Aorta (tissue), 5 donors: Measurements from ENCODE around the gene LDLRAD4. TPM values are rescaled to one million over a fixed set of nuclear protein-coding genes. Genes with fewer than 3 reads are reported as not detected.

Experiments used
- ATAC-seq: fragments of 200-7000 bp; cut with Tn5 transposase; one replicate; pipeline ENCODE4 v1.9.1; 2022; ENCODE audit warnings: moderate library complexity; ENCODE audit not compliant: low FRiP score
- DNase-seq, 2 donors: peaks; one replicate each; pipeline ENCODE4 v3.0.0-alpha.2; 2020
- H3K27ac ChIP-seq, 2 donors: one replicate each; pipeline ENCODE4 v1.5.1; 2013; ENCODE audit warnings: low read length in 2 of 2, mild to moderate bottlenecking in 2 of 2, moderate library complexity in 2 of 2, control low read depth in 1 of 2, inconsistent platforms in 1 of 2, low read depth in 1 of 2
- H3K27me3 ChIP-seq, 2 donors: one replicate each; pipeline ENCODE4 v1.6.1; 2013; ENCODE audit warnings: control low read depth in 1 of 2, low read length in 1 of 2, mild to moderate bottlenecking in 1 of 2, moderate library complexity in 1 of 2; ENCODE audit not compliant: insufficient read depth in 2 of 2, control insufficient read depth in 1 of 2
- H3K36me3 ChIP-seq, 2 donors: one replicate each; pipeline ENCODE4 v1.6.1; 2013; ENCODE audit warnings: control low read depth in 1 of 2, low read length in 1 of 2, mild to moderate bottlenecking in 1 of 2; ENCODE audit not compliant: insufficient read depth in 2 of 2, control insufficient read depth in 1 of 2
- H3K4me1 ChIP-seq, 2 donors: one replicate each; pipeline ENCODE4 v1.6.1; 2013; ENCODE audit warnings: low read length in 2 of 2, control low read depth in 1 of 2, mild to moderate bottlenecking in 1 of 2, moderate library complexity in 1 of 2; ENCODE audit not compliant: insufficient read depth in 2 of 2, control insufficient read depth in 1 of 2
- H3K4me3 ChIP-seq, 2 donors: one replicate each; pipeline ENCODE4 v1.5.1; 2013; ENCODE audit warnings: low read length in 2 of 2, control low read depth in 1 of 2, mild to moderate bottlenecking in 1 of 2
- H3K9me3 ChIP-seq: one replicate; pipeline ENCODE4 v1.6.1; 2013; ENCODE audit warnings: mild to moderate bottlenecking, low read length; ENCODE audit not compliant: control insufficient read depth
- WGBS, 2 donors: extraction: QIAGEN DNeasy Blood & Tissue Kit; methylation state at CpG; one replicate each; pipeline ENCODE4 v1.1.7; 2013; 5-methylcytosine and 5-hydroxymethylcytosine counted together
- intact Hi-C, 2 donors: fragments of 100-400 bp; cut with DNase I; formaldehyde crosslinking; loops; one replicate each; pipeline versions ENCODE4 v1.14.2 to v1.15.0; 2022
- polyA plus RNA-seq, 2 donors: library from polyadenylated mRNA; stranded (reverse); fragments of 200-250 nt; gene quantifications; one replicate each; pipeline ENCODE4 v1.2.3, GENCODE V29; 2013
- total RNA-seq, 2 donors: library from RNA; stranded (reverse); fragmentation: NEBNext Ultra II Directional; extraction: Animal tissue kit (Norgen Biotek cat#: 25700); gene quantifications; one replicate each; pipeline ENCODE4 v1.2.1, GENCODE V29; 2021
- donor health status: healthy with polysubstance abuse.
- donor health status: Bipolar disorder and iron deficiency.
- donor health status: DM: no; HTN: no; CAD: no.
- donor health status: DM: no; HTN: no; CAD: no.
- donor health status: DM: yes; HTN: yes; CAD: no.

LDLRAD4 gene
- total and polyA plus RNA-seq, 4 donors, result 7.0 to 112 (median 36.9) TPM

DNA sequence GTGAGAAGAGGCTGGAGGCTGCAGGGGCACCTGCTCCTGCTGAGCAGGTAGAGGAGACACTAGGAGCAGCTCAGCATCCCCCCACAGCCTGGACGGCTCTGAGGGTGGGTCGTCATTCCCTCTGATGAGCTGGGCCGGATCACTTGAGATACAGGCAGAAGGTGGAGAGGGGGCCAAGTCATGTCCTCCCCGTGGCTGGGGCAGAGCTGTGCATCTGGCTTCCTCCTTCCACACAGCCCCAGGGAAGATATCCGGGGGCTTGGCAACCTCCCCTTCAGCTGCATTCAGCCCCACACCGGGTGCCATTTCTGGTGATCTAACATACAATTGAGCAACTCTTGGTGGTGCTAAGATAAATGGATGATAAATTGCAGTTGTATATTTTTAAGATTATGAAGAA lies 236.9 kb downstream of the LDLRAD4 start:
- Histone ChIP-seq H3K27me3 (no peaks in the 10 kb centered on the region), H3K36me3 (no peaks in the 10 kb centered on the region), H3K9me3 (no peaks in the 10 kb centered on the region), H3K4me3 (no peak overlapping the region), H3K27ac (no peak overlapping the region), H3K4me1 (no peaks in the 10 kb centered on the region)
- intact Hi-C loops, result no loop called here
- WGBS, 2 donors, result 55 to 64% methylated on average over 6 of the region's 6 CpGs
- ATAC-seq (no peak), DNase-seq (no peak)

DNA sequence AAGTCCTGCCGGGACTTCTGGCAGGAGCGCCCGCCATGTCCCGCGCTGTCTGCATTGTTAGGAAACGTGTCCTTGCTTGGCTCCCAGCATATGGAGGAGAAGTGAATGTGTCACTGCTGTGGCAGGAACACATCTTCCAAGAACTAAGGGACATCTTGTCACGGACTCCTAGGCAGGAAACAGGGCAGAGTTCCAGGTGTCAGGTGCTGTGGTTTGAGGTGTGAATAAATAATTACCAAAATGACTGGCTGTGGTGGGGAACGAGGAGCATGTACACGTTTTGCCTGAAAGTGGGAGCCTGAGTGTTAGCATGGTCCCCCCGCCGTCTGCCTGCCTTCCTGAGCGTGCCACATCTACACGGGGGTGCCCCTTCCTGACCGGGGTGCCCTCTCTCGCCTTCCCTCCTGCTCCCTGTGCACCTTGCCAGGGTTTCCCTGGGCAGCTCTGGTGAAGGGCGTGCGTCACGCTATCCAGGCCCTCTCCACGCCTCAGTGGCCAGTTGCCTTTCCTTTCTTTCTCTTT lies 237.5 kb downstream of the LDLRAD4 start:
- no peak overlapping the region for H3K27ac ChIP-seq
- no peak for DNase-seq
- no peaks in the 10 kb centered on the region for H3K9me3 ChIP-seq
- H3K4me1 ChIP-seq, result no peaks in the 10 kb centered on the region
- 84 to 86% methylated on average over 19 of the region's 19 CpGs for WGBS, 2 donors
- intact Hi-C loops, result no loop called here
- ATAC-seq, result no peak
- no peaks in the 10 kb centered on the region for H3K27me3 ChIP-seq
- no peak overlapping the region for H3K4me3 ChIP-seq
- H3K36me3 ChIP-seq, result no peaks in the 10 kb centered on the region

DNA sequence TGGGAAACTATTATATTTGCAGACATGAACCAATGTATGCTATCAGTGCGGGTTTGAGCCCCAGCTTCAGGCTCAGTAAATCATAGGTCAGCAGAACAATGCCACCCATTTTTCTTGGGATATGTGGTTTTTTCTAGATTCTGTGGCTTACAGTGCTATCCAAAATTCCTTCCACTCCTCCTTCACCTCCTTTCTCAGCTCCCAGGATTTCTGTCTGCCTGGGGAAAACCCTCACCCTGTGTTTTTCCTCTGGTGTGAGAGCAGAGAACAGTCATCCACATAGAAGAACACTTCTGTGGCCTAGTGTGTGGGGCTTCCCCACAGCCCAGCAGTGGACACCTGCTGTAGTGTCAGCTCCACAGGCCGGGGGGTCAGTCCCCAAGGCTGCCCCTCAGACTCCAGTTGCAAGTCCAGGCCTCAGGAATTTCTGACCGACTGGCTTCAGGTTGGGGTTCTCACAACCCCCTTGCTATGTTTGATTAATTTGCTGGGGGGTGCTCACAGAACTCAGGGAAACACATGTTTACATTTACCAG lies 238.2 kb downstream of the LDLRAD4 start:
- H3K27me3 ChIP-seq, result no peaks in the 10 kb centered on the region
- no peak overlapping the region for H3K4me3 ChIP-seq
- no peak for ATAC-seq
- no peaks in the 10 kb centered on the region for H3K4me1 ChIP-seq
- DNase-seq, result no peak
- H3K36me3 ChIP-seq, result no peaks in the 10 kb centered on the region
- no peak overlapping the region for H3K27ac ChIP-seq
- 86 to 90% methylated on average over 3 of the region's 3 CpGs for WGBS, 2 donors
- intact Hi-C loops, result no loop called here
- H3K9me3 ChIP-seq, result no peaks in the 10 kb centered on the region

DNA sequence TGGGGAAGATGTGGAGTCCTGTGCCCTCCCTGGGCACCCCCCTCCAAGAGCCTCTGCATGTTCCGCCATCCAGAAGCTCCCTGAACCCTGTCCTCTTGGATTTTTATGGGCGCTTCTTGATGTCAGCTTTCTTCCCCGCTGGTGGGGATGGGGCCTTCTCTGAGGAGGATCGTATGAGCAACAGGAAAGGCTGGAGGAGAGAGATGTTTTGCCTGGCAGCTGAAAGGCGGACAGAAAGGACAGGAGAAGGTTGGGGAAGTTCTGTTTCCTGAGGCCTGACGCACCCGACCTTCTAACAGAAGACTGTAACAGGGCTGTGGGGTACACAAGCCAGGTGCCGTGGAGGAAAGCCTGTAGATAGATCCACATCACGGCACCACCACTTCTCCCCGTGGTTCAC lies 238.8 kb downstream of the LDLRAD4 start:
- H3K9me3 ChIP-seq, result no peaks in the 10 kb centered on the region
- 91 to 92% methylated on average over 10 of the region's 10 CpGs for WGBS, 2 donors
- DNase-seq (no peak), ATAC-seq (no peak)
- no peaks in the 10 kb centered on the region for H3K4me1 ChIP-seq
- no peaks in the 10 kb centered on the region for H3K36me3 ChIP-seq
- H3K27ac ChIP-seq, result no peak overlapping the region
- intact Hi-C loops, result no loop called here
- H3K4me3 ChIP-seq, result no peak overlapping the region
- H3K27me3 ChIP-seq, result no peaks in the 10 kb centered on the region

DNA sequence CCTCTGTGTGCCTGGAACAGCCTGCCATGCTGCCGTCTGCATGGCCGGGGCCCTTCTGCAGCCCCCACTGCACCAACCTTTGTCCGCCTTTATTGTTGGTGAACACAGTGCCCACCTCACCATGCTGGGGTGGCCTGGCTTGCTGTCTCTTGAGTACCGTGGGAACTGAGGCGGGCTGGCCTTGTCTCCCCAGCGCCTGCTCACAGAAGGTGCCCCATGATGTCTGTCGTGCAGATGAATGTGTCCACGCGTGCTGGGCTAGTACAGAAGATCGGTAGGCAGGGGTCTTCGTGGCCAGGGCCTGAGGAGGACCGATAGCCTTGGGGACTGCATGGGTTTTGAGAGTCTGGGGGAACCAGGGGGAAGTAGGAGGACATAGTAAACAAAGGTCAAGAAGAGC lies 242.4 kb downstream of the LDLRAD4 start:
- Histone ChIP-seq H3K27ac (no peak overlapping the region), H3K27me3 (no peaks in the 10 kb centered on the region), H3K4me3 (no peak overlapping the region), H3K4me1 (peaks cover 0 to 5% of the 10 kb centered on the region in 2 donors), H3K9me3 (no peaks in the 10 kb centered on the region), H3K36me3 (no peaks in the 10 kb centered on the region)
- intact Hi-C loops, result no loop called here
- WGBS, 2 donors, result 92 to 96% methylated on average over 12 of the region's 12 CpGs
- ATAC-seq (no peak), DNase-seq (no peak)

DNA sequence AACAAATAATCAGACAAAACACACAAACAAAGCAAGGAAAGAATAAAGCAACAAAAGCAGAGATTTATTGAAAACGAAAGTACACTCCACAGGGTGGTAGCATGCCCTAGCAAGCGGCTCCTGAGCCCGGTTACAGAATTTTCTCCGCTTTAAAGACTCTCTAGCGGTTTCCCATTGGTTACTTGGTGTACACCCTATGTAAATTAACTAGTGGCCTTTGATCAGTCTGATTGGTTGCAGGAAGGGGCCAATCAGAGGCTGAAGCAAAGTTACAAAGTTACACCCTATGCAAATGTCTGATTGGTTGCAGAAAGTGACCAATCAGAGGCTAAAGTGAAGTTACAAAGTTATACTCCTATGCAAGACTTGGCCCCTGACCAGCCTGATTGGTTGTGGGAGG lies 242.9 kb downstream of the LDLRAD4 start:
- WGBS, 2 donors, result 93 to 96% methylated on average over 5 of the region's 5 CpGs
- Histone ChIP-seq H3K4me1 (peaks cover 0 to 5% of the 10 kb centered on the region in 2 donors), H3K4me3 (no peak overlapping the region), H3K27me3 (no peaks in the 10 kb centered on the region), H3K9me3 (no peaks in the 10 kb centered on the region), H3K27ac (no peak overlapping the region), H3K36me3 (no peaks in the 10 kb centered on the region)
- DNase-seq (peak in 1 of 2 donors; percentile 6), ATAC-seq (no peak)
- intact Hi-C loops, result no loop called here

DNA sequence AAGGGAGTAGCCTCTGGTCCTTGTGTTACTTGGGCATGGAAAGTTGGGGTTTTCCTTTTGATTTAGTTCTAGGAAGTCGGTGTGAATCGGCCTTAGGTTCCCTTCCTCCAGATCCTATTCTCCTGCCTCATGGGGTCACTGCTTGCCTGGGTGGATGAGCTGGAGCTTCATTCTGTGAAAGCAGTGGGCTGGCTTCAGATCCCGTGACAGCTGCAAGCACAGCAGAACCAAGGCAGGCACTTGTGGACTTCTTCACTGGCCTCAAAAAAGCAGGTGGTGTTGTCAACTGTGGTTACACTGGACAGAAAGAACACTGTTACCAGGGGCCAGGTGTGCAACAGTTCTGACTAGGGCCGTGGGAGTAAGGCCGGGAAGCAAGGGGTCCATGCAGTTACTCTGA lies 243.4 kb downstream of the LDLRAD4 start:
- ATAC-seq (no peak), DNase-seq (peak in 1 of 2 donors; percentile 49)
- Histone ChIP-seq H3K36me3 (no peaks in the 10 kb centered on the region), H3K27ac (no peak overlapping the region), H3K4me1 (peaks cover 0 to 5% of the 10 kb centered on the region in 2 donors), H3K27me3 (no peaks in the 10 kb centered on the region), H3K9me3 (no peaks in the 10 kb centered on the region), H3K4me3 (no peak overlapping the region)
- 87 to 94% methylated on average over 5 of the region's 5 CpGs for WGBS, 2 donors
- intact Hi-C loops, result no loop called here

DNA sequence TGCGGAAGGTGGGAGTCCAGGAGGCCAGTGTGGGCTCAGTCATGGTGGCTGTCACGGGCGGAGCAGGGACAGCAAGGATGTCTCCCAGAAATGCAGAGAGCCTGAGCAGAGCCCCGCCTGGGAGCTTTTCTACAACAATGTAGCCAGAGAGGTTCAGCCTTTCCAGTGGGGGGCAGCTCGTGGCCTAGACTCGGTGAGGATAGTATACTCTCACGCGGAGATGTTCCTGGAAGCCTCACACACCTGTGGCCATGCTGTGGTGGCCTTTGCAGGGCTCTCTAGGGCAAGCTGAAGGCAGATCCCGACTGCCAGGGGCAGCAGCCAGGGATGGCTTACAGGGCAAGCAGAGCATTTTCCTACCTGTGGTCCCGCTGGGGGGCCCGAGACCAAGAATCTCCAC lies 244.1 kb downstream of the LDLRAD4 start:
- peak in 1 of 2 donors; percentile 30 for DNase-seq
- intact Hi-C loops, result no loop called here
- no peak for ATAC-seq

DNA sequence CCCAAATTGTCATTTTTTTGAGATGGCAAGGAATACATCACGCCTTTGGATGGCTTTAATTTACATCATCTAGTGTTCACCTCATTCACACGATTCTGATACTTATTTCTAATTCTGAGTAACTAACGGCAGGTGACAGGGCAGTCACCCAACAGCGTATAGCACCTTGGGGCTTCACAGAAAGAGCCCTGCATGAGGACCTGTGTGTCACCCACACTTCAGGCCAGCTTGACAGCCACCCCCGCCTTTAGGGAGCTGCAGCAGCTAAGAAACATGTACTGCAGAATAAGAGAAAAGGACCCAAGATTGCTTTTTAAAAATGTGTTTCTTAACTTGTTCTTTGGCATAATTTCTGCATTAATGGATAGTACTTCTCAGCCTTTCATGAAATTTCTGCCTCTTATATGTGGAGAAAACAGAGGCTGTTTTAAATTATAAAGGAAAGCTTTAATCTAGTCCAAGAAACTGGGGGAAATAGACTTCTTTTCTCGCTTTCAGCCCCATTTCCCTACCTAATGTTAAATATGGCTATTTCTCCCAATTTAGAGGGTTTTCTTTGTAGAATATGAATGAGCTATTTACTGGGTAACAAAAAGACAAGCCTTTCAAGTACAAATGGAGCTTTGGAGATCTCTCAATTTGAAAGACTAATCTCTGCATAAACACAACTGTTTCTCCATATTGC lies 245.1 kb downstream of the LDLRAD4 start:
- H3K4me3 ChIP-seq, result no peak overlapping the region
- H3K9me3 ChIP-seq, result no peaks in the 10 kb centered on the region
- 71 to 73% methylated on average over 6 of the region's 6 CpGs for WGBS, 2 donors
- no peak overlapping the region for H3K27ac ChIP-seq
- H3K36me3 ChIP-seq, result no peaks in the 10 kb centered on the region
- intact Hi-C loops, result no loop called here
- ATAC-seq (no peak), DNase-seq (peak in 1 of 2 donors; percentile 11)
- no peaks in the 10 kb centered on the region for H3K27me3 ChIP-seq
- H3K4me1 ChIP-seq, result peaks cover 0 to 5% of the 10 kb centered on the region in 2 donors

More for the DNA sequence above, 244.1 kb downstream of the LDLRAD4 start:
- Histone ChIP-seq H3K27ac (no peak overlapping the region), H3K9me3 (no peaks in the 10 kb centered on the region), H3K27me3 (no peaks in the 10 kb centered on the region), H3K4me1 (peaks cover 0 to 5% of the 10 kb centered on the region in 2 donors), H3K4me3 (no peak overlapping the region), H3K36me3 (no peaks in the 10 kb centered on the region)
- WGBS, 2 donors, result 89 to 92% methylated on average over 11 of the region's 11 CpGs
